SH-SY5Y (cell line): ENCODE results near the gene GALNTL6.

ENCODE experiments used
- GATA2 ChIP-seq: IDR thresholded peaks from 2 replicates; pipeline ENCODE4 v1.6.1; 2011; ENCODE audit warnings: mild to moderate bottlenecking, low read depth, low read length
- GATA3 ChIP-seq: IDR thresholded peaks from 2 replicates; pipeline ENCODE4 v1.6.1; 2011; ENCODE audit warnings: low read depth, mild to moderate bottlenecking, low read length, moderate library complexity

Gene GALNTL6

DNA sequence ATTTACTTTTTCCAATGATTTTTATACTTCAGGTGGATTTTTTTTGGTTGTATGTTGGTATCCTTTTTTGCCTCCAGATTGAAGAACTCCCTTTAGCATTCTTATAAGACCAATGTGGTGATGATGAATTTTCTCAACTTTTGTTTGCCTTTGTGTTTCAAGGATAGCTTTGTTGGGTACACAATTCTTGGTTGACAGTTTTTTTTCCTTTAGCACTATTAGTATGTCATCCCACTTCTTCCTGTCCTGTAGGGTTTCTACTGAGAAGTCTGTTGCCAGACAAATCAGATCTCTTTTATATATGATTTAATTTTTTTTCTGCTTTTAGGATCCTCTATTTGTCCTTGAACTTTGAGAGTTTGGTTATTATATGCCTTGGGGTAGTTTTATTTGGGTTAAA is 892.4 kb downstream of the GALNTL6 start:
- TF ChIP-seq GATA3 (no peak), GATA2 (no peak)

DNA sequence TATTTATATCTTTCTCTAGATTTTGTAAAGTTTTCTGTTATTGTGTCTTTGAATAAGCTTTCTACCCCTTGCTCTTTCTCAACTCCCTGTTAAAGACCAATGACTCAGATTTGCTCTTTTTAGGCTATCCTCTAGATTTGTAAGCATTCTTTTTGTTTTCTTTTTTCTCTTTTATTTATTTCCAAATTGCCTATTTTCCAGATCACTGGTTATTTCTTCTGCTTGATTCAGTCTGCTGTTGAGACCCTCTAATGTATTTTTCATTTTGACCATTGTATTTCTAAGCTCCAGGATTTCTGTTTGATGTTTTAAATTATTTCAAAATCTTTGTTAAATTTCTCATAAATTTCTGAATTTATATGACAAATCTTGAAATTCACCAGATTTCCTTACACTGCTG is 892.8 kb downstream of the GALNTL6 start:
- TF ChIP-seq GATA2, result no peak
- no peak for TF ChIP-seq GATA3

DNA sequence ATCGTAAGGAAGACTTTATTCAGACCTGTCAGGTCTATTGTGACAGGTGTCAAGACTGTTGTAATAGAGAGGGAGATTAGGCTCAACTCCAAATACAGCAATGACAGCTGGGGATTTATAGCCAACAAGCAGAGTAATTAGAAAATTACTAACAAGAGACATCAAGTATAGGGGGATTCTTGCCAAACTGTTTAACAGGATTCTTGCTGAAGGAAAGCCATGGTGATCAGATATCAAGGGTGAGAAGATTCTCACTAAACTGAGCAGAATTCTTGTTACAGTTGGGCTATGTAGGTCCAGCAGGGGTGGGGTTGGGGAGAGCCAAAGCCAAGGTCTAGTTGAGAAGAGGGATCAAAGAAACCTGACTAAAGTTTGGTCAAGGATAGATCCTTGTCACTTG is 894.4 kb downstream of the GALNTL6 start:
- TF ChIP-seq GATA2 (no peak), GATA3 (no peak)

DNA sequence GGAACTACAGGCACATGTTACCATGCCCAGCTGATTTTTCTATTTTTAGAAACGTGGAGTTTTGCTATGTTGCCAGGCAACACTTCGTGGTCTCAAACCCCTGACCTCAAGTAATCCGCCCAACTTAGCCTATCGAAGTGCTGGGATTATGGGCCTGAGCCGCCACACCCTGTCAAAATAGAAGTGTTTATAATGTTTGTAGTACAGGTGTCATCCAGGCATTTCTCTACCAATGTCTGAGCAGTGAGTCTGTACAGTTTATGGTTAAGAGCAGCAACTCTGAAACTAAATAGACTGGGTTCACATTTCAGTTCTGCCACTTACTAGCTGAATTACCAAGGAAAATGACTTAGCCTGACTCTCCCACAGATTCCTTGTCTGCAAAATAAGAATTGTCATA is 895.0 kb downstream of the GALNTL6 start:
- no peak for TF ChIP-seq GATA3
- no peak for TF ChIP-seq GATA2

DNA sequence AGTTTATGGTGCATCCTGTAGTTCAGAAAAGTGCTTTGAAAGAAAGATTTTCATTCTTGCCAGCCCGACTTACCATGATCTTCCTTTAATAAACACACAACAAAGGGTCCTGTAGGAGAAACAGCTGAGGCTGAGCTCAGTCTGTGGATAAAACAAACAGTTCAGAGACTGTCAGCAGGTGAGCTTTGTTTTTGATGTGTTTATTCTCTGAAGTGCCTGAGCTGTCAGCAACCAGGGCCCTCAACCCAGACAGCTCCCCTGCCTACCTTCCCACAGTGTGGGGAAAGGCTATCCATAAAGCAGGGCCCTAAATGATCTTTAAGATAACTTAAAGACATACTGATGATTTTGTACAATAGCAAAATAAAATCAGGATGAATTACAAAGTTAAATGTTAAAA is 896.2 kb downstream of the GALNTL6 start:
- TF ChIP-seq GATA3 (no peak), GATA2 (no peak)

DNA sequence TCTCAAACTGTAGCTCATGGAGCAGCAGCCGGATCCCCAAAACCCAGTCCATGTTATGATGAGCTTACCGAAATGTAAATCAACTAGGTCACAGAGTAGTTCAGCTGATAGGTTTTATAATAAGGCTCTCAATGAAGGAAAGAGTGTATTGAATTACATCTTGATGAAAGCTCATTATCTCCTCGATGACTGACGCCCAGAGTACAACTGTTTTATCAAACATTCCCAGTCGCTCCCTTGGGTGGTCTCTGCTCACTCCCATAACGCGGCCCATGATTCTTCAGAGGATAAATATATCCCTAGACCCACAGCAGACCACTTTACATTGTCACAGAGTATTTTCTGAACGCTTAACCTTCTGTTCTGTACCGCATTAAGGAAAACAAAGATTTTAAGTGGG is 903.1 kb downstream of the GALNTL6 start:
- TF ChIP-seq GATA2 (no peak), GATA3 (no peak)

DNA sequence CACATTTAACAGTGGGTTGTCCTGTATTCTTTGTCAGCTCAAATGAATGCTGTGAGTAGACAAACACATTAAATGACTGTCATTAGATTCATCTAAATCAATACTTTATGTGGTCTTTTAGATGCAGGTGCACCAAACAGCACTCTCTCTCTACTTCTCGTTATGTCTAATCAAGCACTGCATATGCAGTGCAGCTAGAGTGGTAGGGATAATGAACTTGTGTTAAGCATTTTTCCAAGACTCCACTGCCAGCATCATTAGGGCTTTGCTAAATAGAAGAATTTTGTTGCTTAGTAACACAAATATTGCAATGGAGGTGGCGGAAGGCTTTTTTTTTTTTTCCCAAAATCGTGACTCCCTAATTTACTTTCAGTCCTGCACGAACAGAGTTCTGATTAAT is 908.5 kb downstream of the GALNTL6 start:
- TF ChIP-seq GATA3 (no peak), GATA2 (no peak)

DNA sequence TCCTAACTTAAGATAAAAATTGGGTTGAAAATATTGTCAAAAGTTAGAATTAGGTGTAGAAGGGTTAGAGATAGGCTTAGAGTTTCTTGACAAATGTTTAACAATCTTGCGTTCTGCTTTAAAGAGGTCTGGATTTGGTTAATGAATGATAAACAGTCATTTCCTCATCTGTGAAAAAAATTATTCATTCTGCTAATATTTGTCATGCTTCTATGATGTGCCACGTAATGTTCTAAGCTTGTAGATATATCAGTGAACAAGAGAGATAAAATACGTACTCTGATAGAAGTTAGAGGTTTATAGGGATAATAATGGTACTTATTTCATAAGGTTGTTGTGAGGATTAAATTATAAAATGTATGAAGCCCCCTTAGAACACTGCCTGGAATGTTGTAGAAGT is 912.4 kb downstream of the GALNTL6 start:
- TF ChIP-seq GATA2, result no peak
- no peak for TF ChIP-seq GATA3

DNA sequence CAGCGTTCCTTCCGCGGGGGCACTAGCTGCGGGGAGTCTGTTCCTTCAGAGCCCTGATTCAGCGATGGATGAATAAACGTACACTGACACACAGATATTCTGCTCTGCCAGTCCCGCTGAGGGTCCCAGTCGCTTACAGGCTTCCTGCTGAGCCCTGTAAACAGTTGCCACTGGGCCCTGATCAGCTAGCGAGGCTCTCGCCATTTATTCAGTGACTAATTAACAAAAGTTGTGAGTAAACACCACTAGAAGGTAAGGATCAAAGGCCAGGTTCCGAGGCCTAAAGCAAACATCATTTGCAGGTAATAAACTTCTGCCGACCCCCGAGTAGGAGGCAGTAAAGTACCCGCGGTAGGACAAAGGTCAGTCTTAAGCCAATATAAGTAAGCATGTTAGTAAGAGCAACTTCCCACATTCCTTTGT is 912.8 kb downstream of the GALNTL6 start:
- TF ChIP-seq GATA2 (no peak), GATA3 (no peak)

DNA sequence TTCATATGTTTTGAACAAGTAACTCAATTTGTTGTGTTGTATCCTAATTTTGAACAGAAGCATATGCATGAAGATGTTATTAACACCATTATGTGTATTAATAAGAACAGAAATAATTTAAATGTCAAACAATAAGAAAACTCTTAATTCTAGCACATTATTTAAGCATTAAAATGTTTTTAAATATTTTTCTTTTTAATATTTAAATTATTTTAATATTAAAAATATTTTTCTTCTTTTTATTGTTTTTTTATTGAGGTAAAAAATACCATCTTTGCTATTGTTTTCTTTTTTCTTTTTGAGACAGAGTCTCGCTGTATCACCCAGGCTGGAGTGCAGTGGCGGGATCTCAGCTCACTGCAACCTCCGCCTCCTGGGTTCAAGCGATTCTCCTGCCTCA is 914.4 kb downstream of the GALNTL6 start:
- no peak for TF ChIP-seq GATA2
- TF ChIP-seq GATA3, result no peak

DNA sequence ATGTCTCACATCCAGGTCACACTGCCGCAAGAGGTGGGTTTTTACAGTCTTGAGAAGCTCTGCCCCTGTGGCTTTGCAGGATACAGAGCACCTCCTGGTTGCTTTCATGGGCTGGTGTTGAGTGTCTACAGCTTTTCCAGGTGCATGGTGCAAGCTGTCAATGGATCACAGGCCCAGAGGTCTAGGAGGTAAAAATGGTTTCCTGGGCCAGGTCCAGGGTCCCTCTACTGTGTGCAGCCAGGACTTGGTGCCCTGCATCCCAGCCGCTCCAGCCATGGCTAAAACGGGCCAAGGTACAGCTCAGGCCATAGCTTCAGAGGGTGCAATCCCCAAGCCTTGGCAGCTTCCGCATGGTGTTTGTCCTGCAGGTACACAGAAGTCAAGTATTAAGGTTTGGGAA is 921.4 kb downstream of the GALNTL6 start:
- TF ChIP-seq GATA2, result no peak
- no peak for TF ChIP-seq GATA3

DNA sequence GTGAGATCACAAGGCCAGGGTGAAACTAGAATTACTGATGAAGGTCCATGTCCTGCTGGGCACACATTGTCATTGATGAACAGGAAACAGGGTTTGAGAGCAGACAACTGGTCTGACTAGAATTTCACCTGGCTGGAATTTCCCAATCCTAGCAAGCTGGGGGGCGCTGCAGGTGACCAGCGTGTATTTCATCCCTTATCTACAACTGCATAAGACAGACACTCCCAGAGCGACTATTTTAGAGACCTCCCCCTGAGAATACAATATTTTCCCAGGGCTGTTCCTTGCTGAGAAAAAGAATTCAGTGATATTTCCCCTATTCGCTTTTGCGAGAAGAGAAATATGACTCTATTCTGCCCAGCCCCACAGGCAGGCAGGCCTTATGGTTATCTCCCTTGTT is 922.8 kb downstream of the GALNTL6 start:
- TF ChIP-seq GATA2 (no peak), GATA3 (no peak)

DNA sequence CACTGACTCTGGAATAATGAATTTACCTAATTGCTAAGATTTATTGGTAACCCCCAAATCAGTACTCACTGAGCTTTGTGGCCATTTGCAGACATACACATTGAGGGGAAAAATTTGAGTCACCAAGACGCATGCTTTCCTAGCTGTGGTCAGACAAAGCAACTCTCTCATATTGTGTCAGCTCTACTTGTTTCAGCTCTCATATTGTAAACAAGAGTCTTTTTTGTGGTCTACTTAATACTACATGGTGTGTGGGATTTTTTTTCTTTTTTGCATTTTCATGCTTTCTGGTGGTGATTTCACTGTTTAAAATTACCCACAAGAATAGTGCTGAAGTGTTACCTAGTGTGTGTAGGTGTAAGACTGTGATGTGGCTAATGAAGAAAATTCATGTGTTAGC is 927.2 kb downstream of the GALNTL6 start:
- no peak for TF ChIP-seq GATA3
- no peak for TF ChIP-seq GATA2

DNA sequence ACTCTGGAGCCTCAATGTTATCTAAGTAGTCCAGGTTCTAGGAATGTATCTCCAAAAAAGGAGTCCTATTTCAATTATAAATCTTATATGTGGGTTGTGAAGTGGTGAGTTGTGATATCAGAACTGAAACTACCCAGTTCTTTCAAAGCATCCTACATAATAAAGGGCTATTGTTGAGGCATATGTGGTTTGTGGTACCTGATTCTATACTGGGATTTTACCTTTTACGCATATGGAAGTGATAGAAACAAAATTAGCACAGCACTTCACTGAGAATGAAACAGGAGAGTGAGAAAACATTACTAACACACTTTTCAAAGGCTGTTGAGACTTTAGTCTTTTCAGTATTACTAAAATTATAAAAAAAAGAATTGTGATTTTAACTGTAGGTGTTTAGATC is 937.7 kb downstream of the GALNTL6 start:
- no peak for TF ChIP-seq GATA2
- TF ChIP-seq GATA3, result no peak

DNA sequence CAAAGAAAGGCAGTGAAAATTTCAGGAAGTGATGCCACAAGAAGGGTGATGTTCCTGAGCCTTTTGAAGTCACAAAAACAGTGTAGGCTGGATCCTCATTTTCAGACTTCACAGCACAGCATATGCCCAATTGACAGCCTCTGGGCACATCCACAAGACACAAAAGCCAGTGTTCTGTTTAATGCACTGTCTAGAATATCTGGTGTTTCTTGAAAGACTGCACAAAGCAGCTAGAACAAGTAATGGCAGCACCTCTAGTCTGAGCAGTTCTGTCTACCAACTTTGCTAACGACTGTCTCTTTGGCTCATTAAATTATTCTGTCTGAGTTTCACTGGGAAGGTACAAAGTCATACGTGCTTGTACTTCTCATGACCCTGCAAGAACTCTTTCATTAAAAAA is 938.3 kb downstream of the GALNTL6 start:
- TF ChIP-seq GATA2, result no peak
- TF ChIP-seq GATA3, result no peak

DNA sequence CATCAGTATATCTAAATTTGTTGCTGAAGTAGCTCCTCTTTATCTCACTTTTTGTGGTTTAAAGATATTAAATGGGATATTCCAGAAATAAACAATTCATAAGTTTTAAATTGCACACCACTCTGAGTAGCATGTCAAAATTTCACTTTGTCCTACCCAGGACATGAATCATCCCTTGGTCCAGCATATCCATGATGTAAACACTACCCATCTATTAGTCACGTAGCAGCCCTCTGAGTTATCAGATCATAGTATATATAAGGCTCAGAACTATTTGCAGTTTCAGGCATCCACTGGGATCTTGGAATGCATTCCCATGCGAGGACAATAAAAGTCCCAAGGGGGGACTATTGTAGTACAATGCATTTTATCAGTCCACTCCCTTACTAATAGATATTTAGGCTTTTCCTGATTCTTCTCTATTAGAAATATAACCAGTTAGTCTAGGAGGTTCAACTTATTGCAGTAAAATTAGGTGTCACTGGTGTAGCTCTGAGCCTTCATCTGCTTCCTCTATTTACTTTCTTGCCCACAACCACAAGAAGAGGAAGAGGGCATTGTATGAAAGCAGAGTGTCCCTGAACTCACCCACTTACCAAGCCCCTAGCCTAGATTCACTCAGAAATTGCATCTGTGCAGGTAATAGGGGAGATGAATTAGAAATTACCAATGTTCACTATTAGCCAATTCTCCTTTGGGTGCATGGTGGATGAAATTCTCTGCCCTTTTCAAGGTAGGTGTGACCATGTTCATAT is 945.6 kb downstream of the GALNTL6 start:
- TF ChIP-seq GATA3, result no peak
- no peak for TF ChIP-seq GATA2
